HG02623 (cell line): ENCODE results near the gene CPA3.

Experiments
- ATAC-seq: cut with Tn5 transposase; IDR thresholded peaks from one replicate; pipeline ENCODE4 v1.9.1; 2021; ENCODE audit warnings: moderate library complexity; ENCODE audit not compliant: unreplicated experiment

The CPA3 gene, protein sequence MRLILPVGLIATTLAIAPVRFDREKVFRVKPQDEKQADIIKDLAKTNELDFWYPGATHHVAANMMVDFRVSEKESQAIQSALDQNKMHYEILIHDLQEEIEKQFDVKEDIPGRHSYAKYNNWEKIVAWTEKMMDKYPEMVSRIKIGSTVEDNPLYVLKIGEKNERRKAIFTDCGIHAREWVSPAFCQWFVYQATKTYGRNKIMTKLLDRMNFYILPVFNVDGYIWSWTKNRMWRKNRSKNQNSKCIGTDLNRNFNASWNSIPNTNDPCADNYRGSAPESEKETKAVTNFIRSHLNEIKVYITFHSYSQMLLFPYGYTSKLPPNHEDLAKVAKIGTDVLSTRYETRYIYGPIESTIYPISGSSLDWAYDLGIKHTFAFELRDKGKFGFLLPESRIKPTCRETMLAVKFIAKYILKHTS

DNA sequence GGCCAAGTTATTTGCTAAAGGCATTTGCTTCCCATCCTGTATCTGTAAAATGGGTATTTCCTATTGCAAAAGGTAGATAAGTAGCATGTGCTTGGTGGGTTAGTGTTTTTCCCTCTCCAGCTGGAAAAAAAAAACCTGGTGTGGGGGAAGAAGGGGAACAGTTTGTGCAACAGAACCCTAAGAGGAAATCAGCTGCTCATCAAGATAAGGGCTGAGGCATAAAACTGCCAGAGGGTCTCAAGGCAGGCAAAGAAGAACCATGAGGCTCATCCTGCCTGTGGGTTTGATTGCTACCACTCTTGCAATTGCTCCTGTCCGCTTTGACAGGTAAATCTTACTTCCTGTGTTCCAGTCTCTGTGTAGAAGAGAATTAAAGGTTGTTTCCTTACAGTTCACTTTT lies at the start of gene CPA3:
CPA3 (plus strand) TSS at position 248 of the 400 bp plus-strand sequence; CDS start at position 260, 12 bp downstream.
- ATAC-seq, result no peak

DNA sequence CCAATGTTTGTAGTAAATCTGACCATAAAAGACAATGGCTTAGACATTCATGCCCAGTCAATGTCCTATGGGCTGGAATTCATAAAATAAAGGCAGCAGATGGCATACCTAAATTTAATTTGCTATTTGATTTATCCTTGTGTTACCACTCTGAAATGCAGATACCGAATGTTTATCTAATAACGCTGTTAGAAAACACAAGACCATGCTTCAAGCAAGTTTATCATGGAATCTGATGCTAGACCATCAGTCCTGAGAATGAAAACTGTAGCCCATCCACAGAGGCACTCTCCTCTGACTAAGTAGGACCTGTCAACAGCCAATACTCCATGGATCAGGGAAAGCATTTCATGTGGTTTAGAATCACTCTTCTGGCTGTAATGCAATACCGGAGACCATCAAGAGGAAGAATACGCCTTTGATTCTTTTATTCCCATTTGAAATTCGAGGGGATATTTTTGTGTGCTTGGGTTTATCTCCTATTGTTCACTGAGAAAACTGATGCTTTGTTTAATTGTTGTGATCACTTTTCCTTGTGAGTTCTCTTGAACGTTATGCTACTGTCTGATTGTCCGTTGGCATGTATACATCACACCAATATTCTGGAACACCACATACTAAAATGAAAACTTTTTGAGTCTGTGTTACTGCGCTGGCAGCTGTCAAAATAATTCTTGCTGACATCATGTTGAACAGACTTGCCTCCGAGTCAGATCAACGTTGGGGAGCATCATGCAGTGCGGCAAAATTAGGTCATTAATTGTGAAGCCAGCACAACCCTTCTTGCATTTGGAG lies 49.6 kb upstream of the CPA3 start:
- no peak for ATAC-seq

DNA sequence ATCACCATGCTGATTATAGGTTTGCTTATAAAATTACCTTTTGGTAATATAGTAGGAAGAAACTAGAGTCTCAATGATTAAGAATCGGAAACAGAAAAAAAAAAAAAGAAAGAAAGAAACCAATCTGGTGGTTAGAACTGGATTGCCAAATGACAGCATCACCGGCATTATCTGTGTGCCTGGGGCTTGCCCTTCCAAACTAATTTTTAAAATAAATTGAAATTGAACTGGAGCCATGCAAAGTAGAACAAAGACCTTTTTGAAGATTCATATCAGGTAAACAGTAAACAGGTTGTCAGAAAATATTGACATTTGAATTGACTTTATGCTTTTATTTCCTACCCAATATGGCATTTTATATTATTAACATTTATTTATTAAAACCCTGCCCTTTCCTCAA lies 48.7 kb upstream of the CPA3 start:
- ATAC-seq, result no peak

DNA sequence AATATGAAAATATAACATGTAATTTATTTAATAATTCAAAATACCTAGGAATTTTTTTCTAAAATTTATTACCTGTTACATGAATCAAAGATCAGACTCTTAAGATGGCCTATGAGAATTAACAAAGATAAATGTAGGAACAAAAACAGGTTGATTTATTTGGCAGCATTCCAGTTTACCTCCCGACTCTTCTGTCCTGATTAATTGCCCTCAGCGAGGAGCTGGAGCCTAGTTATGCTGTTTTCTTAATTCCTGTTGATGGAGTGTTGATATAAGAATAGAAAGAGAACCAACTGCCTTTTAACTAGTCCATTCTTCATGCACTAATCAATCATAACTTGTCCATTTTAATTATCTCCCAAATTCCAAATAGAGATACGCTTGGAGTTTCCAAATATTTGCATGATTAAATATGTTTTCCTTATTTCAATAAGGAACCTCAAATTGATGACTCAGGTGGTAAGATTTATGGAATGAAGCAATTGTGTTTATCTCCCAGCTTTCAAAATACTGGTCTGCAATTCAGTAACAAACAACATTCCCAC lies 48.0 kb upstream of the CPA3 start:
- ATAC-seq, result no peak

DNA sequence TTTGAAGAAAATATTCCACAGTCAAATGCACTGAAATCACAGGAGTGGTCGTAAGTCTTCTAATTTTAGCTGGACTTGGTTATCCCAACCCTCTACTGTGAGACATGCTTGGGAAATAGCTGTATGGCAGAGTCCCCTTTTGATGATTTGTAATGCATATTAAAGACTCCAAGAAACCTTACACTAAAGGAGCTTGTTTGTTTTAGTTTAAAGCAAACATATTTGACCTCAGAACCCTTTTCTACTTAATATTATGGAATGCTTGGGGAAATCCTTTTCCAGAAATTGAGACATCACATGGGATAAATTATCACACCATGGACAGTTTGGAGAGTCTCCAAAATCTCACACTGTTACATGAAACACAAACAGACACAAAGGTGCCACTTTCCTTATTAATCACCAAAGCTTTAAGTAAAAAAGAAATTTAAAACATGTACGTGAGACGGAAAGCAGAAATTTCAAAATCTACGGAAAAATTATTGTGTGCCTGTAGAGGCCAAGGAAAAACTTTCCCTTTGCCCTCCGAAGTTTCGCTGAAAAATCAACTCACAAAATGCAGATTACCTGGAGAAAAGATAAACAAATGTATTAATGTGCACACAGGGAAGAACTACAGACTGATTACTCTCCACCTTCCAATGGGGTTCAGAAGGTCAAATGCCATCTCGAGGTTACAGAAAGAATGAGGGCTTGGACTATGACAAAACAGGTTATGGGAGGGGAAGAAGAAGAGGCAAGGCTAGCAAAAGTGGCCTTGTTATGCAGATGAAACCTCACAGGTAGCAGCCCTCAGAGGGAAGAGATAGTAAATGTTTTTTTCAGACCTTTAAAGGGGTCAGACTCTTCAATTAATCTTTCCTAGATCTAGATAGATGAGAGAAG lies 44.5 kb upstream of the CPA3 start:
- ATAC-seq, result no peak

DNA sequence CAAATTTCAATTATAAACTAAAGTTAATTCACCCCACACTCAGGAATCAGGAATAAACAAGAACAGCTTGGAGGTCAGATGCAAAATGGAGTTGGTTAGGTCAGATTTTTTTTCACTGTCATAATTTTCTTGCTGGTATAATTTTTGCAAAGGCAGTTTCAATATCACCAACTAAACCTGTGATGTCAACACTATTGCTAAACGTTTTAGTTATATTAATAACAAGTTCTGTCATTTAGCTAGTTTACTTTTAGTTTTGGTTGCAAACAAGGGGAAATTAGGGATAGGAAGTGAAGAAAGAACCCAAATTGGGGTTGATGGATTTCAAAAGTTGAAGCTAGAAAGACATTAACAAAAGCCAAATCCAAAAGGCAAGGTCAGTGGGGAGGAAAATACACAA lies 42.1 kb upstream of the CPA3 start:
- no peak for ATAC-seq

DNA sequence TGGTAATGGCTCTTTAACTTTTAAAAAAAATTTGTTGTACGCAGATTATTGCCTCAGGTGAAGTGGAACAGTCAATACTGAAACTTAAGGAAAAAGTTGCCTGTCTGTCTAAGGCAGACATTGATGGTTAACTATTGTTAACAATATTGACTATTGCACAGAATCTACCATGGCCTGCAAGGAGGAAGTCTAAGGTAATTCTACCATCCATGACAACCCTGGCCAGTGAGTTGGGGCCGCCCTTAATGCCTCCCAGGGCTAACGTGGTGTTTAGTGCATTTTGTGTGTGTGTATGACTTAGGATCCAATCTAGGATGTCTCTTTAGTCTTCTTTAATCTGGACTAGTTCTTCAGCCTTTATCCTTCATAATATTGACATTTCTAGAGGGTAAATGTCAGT lies 39.6 kb upstream of the CPA3 start:
- no peak for ATAC-seq

DNA sequence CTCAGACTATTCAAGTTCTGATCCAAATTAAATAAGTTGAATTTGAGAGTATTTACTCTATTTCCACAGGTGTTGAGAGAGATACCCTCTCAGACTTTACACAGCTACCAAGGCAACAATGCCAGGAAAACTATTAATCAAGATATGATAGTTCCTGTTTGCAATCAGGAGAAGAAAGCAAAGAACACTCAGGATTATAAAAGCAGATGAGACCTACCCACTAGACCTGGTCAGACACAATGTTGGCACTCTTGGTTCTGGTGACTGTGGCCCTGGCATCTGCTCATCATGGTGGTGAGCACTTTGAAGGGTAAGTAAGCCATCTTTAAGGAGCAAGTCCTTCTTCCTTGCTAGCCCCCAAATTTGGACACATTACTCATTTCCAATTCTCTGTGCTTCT lies 37.5 kb upstream of the CPA3 start, which contains the start of gene CPB1:
CPB1 (plus strand) TSS at position 227 of the 400 bp plus-strand sequence; CDS start at position 240, 13 bp downstream.
- no peak for ATAC-seq

DNA sequence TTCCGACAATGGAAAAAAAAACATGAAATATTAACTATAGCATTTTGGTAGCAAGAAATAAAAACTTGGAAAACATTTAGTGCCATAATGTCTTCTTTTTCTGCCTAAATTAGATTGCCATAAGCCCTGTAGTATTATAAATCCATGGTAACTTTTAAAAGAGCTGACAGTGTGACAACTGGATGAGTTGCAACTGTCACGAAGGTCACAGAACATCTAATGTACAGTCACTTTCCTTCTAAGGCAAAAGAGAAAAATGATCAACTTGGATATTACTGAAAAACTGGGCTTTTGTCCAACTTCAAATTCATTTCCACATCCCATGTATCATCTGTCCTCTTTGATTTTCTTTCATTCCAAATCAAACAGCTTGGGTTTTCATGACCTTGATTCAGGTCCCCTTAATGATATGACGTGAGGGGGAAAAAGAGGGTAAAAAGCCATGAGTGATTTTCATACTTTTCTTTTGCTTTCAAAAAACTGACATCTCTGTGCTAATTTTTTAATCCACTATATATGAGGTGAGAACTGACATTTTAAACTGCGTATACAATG lies 36.9 kb upstream of the CPA3 start:
- ATAC-seq, result no peak

DNA sequence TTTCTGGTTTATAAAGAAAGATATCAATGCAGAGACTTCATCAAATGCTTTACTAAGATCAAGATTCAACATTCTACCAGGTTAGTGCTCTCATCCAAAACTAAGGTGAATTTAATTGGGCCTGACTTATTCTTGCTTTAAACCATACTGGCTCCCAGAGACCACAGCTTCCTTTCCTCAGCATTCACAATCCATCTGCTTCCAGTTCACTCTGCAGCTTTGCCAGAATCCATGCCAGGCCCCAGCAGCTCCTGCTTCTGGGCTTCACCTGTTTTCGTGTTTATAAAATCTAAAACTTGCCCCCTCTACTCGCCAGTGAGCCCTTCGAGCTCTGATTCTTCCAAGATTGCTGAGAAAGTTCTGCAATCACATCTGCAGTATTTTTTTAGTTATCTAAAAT lies 35.2 kb upstream of the CPA3 start:
- no peak for ATAC-seq

DNA sequence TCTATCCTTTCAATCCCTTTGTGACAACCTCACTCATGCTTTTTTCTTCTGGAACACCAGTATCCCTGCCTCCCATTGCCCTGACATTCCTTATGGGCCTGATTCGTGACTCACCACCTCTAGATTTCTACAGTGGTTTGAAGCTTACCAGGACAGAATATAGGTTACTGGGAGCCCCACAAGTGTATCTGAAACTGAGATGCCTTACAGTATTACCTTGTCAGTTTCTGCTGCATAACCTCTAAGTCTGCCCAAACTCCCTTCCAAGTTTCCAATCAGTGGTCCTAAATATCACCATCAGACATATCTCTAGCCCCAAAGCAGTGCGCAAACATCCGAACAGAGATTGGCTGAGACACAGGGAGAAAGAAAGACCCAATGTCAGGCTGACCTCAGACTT lies 31.9 kb upstream of the CPA3 start:
- ATAC-seq, result no peak

DNA sequence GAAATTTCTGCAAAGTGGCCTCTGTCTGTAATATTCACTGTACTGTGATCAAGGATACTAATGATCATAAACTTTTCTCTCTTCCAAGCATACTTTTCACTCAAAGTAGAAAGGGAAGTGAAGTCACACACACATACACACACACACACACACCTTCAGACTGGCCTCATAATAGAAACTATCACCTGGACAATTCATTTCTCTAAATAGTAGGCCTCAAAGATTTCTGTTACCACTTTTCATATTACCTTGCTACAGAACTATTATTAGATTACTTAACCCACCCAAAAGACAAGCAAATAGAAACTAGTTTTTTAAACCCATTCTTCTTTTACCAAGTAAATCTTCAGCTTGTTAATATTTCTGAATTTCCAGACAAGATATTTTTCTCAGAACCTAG lies 25.3 kb upstream of the CPA3 start:
- ATAC-seq, result no peak

DNA sequence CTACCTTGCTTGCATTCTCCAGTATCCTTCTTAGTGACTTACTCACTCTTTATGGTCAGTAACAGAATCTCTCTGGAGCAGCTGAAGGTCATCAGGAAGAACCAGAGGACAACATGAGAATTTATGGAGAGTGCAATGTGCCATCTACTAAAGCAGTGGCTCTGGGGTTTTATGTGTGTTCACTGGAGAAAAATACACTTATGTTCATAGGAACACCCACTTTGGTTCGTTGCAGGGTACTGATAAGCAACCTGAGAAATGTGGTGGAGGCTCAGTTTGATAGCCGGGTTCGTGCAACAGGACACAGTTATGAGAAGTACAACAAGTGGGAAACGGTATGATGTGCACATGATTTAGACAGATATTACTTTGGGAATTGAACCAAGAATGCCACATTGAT lies 24.6 kb upstream of the CPA3 start:
- no peak for ATAC-seq

DNA sequence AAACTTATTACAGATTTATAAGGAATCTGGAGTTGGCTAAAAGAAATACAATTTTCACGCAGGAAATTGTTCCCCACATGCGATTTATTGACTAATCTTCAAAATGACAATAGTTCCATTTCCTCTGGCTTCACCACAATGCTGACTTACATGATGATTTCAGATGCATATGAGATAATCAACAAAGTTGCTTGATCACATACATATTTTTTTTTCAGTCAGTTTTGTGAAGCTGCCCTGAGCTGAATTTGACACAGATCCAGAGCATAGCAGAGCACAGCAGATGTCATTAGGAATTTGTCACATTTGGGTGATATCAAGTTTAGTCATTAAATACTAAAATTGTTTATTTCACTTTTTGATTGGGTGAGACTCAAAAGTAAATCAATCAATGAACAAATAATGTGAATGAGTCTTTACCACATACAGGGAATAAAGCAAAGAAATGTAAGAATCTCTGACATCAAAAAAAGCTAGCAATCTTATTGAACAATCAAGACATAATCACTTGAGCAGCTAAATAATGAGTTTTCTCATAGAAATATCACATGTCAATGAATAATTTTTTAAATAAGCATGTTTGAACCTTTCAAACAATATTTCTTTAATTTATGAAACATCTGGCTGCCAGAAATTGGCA lies 19.2 kb upstream of the CPA3 start:
- ATAC-seq, result no peak

DNA sequence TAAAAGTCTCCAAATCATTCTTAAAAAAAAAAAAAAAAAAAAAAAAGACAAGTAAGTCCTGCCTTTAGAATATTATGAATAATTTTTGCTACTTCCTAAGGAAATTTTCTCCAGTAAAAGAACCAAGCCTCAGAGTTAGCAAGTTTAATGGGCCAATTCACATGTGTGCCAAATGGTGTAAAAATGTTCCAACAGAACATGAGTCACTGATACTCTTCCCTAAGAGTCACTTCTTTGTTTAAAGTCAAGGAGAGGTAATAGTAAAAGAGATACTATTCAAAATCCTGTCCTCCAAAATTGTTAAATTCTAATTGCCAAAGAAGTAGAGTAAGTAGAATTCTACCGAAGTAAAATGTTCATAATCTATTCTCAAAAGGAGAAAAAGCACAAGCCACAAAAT lies 17.7 kb upstream of the CPA3 start:
- no peak for ATAC-seq

DNA sequence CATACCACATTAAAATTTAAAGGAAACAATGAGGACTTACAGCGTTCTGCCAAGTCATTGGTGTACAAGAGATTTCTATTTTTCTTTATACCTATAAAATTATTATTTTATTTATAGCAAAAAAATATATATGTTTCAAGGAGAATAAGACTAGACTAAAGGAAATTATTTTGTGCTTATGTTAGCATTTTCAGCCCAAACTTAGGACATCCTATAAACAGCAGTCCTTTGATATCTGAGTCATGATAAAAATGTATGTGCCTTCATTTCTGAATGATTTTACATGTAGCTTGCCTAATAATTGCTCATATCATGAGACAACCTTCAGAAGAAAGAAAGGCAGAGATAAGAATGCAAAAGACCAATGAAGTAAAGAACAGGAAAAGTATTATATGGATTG lies 16.7 kb upstream of the CPA3 start:
- no peak for ATAC-seq

DNA sequence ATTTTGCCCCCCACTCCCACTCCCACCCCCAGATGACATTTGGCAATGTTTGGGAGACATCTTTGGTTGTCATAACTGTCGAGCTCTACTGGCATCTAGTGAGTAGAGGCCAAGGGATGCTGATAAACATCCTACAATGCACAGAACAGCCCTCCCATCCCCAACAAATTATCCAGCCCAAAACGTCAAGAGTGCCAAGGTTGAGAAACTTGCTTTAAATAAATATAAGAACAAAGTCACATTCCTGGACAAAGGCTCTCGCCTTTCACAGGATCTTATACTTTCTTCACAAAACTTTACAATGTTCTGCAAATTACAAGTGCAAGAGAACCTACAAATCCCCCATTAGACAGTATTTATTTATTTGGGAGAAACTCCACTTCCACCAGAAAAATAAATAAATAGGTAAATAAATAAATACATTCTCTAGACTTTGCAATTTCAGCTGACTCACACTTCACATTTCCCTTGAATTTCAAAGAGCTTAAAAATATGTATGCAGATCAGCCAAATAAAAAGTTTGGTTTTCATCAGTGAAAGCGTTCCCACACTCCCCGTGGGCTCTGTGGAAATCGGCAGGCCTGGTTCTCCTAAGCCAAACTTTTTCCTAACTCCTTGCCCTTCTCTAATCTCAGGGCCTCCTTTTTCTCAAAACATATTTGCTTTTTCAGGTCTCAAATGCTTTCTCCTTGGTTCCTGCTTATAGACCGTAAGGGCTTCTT lies 12.7 kb upstream of the CPA3 start:
- no peak for ATAC-seq

DNA sequence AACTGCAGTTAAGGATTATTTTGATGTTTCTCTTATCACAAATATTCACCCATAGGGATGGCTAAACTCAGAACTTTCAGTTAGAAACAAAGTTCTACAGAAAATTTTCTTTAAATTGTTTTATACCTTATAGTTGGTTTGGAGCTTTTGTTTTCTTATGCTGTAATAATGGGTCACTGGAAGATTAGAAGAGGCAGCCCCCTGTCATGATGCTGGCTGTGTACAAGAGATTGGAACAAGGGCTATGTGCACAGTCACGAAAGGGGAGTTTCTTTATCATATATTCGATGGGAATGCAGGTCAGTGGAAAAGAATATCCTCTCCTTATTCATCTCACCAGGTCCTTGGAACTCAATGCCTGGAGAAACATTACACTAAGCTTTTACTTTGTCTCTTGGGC lies 12.0 kb upstream of the CPA3 start:
- no peak for ATAC-seq

DNA sequence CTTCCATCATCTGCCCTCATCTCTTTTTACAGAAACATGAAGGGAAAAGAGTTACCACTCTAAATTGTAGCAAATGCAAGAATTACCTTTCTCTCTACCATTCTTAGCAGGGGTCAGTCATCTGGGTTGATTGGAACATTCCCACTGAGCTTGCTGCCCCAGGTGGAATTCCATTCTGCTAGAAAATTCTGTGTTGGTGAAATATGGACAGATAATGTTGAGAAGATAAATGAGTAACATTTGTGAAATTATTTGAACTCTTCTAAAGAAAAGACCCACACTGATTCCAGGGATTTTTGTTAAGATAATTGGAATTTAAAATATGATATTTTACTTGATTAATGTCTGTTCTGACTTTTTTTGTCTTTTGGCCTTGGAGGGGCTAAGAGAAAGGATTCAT lies 11.0 kb upstream of the CPA3 start:
- ATAC-seq, result no peak
